Neuron (in vitro differentiated cells): Measurements from ENCODE around the gene NECAB3.
A peak's percentile ranks its signal among the peaks of the same experiment; 100 is the strongest.

ENCODE experiments used
- H2AFZ ChIP-seq: one replicate; pipeline ENCODE4 v1.6.1; 2013; ENCODE audit warnings: low read depth, mild to moderate bottlenecking, inconsistent platforms, low read length, moderate library complexity
- H3K27me3 ChIP-seq: one replicate; pipeline ENCODE4 v1.6.1; 2013; ENCODE audit warnings: low read length; ENCODE audit not compliant: insufficient read depth
- H3K36me3 ChIP-seq: one replicate; pipeline ENCODE4 v1.6.1; 2013; ENCODE audit warnings: low read length; ENCODE audit not compliant: insufficient read depth
- H3K4me1 ChIP-seq: one replicate; pipeline ENCODE4 v1.6.1; 2013; ENCODE audit warnings: low read length; ENCODE audit not compliant: insufficient read depth
- H3K4me3 ChIP-seq: 2 replicates; pipeline ENCODE4 v1.5.1; 2013; ENCODE audit warnings: mild to moderate bottlenecking, low read length, moderate library complexity
- H3K9me3 ChIP-seq: one replicate; pipeline ENCODE4 v1.6.1; 2013; ENCODE audit warnings: low read length

NECAB3 gene

GRCh38 chr20:33689493-33689892 lies 15.3 kb upstream of the NECAB3 start:
- Histone ChIP-seq H3K36me3 (no peaks in the 10 kb centered on the region), H3K4me3 (no peak overlapping the region), H3K9me3 (no peaks in the 10 kb centered on the region), H3K27me3 (no peaks in the 10 kb centered on the region), H2AFZ (no peak overlapping the region), H3K4me1 (peaks cover 34% of the 10 kb centered on the region)

- no peaks in the 10 kb centered on the region for H3K9me3 ChIP-seq
- no peaks in the 10 kb centered on the region for H3K27me3 ChIP-seq
- peaks cover 34% of the 10 kb centered on the region for H3K4me1 ChIP-seq
Observed at GRCh38 chr20:33688938-33689424, 14.8 kb upstream of the NECAB3 start.

GRCh38 chr20:33687993-33688937 lies 14.0 kb upstream of the NECAB3 start:
- Histone ChIP-seq H3K36me3 (no peaks in the 10 kb centered on the region), H3K27me3 (no peaks in the 10 kb centered on the region), H2AFZ (no peak overlapping the region), H3K4me1 (peaks cover 27% of the 10 kb centered on the region), H3K9me3 (no peaks in the 10 kb centered on the region), H3K4me3 (no peak overlapping the region)

More at GRCh38 chr20:33688938-33689424, 14.8 kb upstream of the NECAB3 start:
- no peak overlapping the region for H2AFZ ChIP-seq
- no peaks in the 10 kb centered on the region for H3K36me3 ChIP-seq
- H3K4me3 ChIP-seq = no peak overlapping the region

GRCh38 chr20:33687370-33687915 lies 13.2 kb upstream of the NECAB3 start:
- peak overlapping the region; percentile 50 for H2AFZ ChIP-seq
- no peak overlapping the region for H3K4me3 ChIP-seq
- H3K36me3 ChIP-seq = no peaks in the 10 kb centered on the region
- no peaks in the 10 kb centered on the region for H3K27me3 ChIP-seq
- H3K9me3 ChIP-seq = no peaks in the 10 kb centered on the region
- peaks cover 24% of the 10 kb centered on the region for H3K4me1 ChIP-seq

- H2AFZ ChIP-seq = peak overlapping the region; percentile 50
- H3K36me3 ChIP-seq = no peaks in the 10 kb centered on the region
- H3K4me3 ChIP-seq = peak overlapping the region; percentile 39
- H3K9me3 ChIP-seq = no peaks in the 10 kb centered on the region
- H3K4me1 ChIP-seq = peaks cover 24% of the 10 kb centered on the region
- H3K27me3 ChIP-seq = no peaks in the 10 kb centered on the region
Observed at GRCh38 chr20:33686984-33687366, 12.7 kb upstream of the NECAB3 start.

- Histone ChIP-seq H3K27me3 (no peaks in the 10 kb centered on the region), H3K4me3 (peak within 1 kb of the TSS; percentile 68), H3K36me3 (no peaks in the 10 kb centered on the region), H3K9me3 (no peaks in the 10 kb centered on the region), H3K4me1 (peaks cover 24% of the 10 kb centered on the region), H2AFZ (peak within 1 kb of the TSS; percentile 50)
Observed at GRCh38 chr20:33686100-33686983, 12.1 kb upstream of the NECAB3 start, which contains the start of gene E2F1. E2F1 (minus strand) TSS chr20:33686385; CDS start chr20:33686264, 121 bp downstream.

GRCh38 chr20:33685328-33686099 lies 11.3 kb upstream of the NECAB3 start:
- Histone ChIP-seq H2AFZ (no peak overlapping the region), H3K9me3 (no peaks in the 10 kb centered on the region), H3K4me3 (peak overlapping the region; percentile 68), H3K27me3 (no peaks in the 10 kb centered on the region), H3K4me1 (peaks cover 24% of the 10 kb centered on the region), H3K36me3 (no peaks in the 10 kb centered on the region)

GRCh38 chr20:33684533-33685327 lies 10.5 kb upstream of the NECAB3 start:
- H3K9me3 ChIP-seq = no peaks in the 10 kb centered on the region
- H3K4me3 ChIP-seq = peak overlapping the region; percentile 68
- H3K27me3 ChIP-seq = no peaks in the 10 kb centered on the region
- peaks cover 6% of the 10 kb centered on the region for H3K36me3 ChIP-seq
- no peak overlapping the region for H2AFZ ChIP-seq
- H3K4me1 ChIP-seq = peaks cover 18% of the 10 kb centered on the region

GRCh38 chr20:33681728-33682353 lies 7.6 kb upstream of the NECAB3 start:
- Histone ChIP-seq H3K36me3 (peaks cover 30% of the 10 kb centered on the region), H3K9me3 (no peaks in the 10 kb centered on the region), H3K4me1 (peaks cover 17% of the 10 kb centered on the region), H2AFZ (no peak overlapping the region), H3K4me3 (no peak overlapping the region), H3K27me3 (no peaks in the 10 kb centered on the region)

- Histone ChIP-seq H2AFZ (no peak overlapping the region), H3K4me3 (no peak overlapping the region), H3K4me1 (peaks cover 18% of the 10 kb centered on the region), H3K27me3 (no peaks in the 10 kb centered on the region), H3K36me3 (peaks cover 35% of the 10 kb centered on the region), H3K9me3 (no peaks in the 10 kb centered on the region)
Observed at GRCh38 chr20:33681288-33681687, 7.1 kb upstream of the NECAB3 start.

GRCh38 chr20:33680686-33681085 lies 6.5 kb upstream of the NECAB3 start:
- Histone ChIP-seq H3K4me1 (peaks cover 24% of the 10 kb centered on the region), H3K36me3 (peaks cover 37% of the 10 kb centered on the region), H3K4me3 (no peak overlapping the region), H2AFZ (no peak overlapping the region), H3K27me3 (no peaks in the 10 kb centered on the region), H3K9me3 (no peaks in the 10 kb centered on the region)
